ENCODE measurements around the gene NEXMIF.
A peak's percentile ranks its signal among the peaks of the same experiment; 100 is the strongest.
"Not testable (repeated sequence)": the region's sequence is repeated elsewhere in the genome, so short reads cannot be mapped to it uniquely, and the experiment has no call there.

The NEXMIF gene
- total RNA-seq, result 0 to 1.5 (median 0.17) reads per million in 9 experiments

- DNase-seq (no peak), ATAC-seq (replicated peaks) (peak; percentile 44)
- H3K27ac Mint-ChIP-seq, result no peak within 1 kb of the TSS
- peaks cover 4 to 5% of the 10 kb centered on the region in 2 donors for H3K4me1 Mint-ChIP-seq (ENCODE audit: low read depth in 2 of 2)
- H3K9me3 Mint-ChIP-seq, result no peaks in the 10 kb centered on the region
- H3K27me3 Mint-ChIP-seq, result peaks cover 20 to 56% of the 10 kb centered on the region in 2 donors
- H3K36me3 Mint-ChIP-seq (ENCODE audit: insufficient read depth), result no peaks in the 10 kb centered on the region
- H3K4me3 Mint-ChIP-seq, result peak within 1 kb of the TSS; percentile 79 to 87
These were observed at the start of gene NEXMIF for GRCh38 chrX:74925225-74926088. Gene NEXMIF, minus strand, starts transcription at chrX:74925452.

DNA sequence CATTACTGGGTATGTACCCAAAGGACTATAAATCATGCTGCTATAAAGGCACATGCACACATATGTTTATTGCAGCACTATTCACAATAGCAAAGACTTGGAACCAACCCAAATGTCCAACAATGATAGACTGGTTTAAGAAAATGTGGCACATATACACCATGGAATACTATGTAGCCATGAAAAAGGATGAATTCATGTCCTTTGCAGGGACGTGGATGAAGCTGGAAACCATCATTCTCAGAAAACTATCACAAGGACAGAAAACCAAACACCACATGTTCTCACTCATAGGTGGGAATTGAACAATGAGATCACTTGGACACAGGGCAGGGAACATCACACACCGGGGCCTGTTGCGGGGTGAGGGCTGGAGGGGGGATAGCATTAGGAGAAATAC is 36.7 kb upstream of the NEXMIF start:
- not testable (repeated sequence) for DNase-seq; H3K36me3 Mint-ChIP-seq (ENCODE audit: insufficient read depth)

GRCh38 chrX:74949717-74950116 is 24.5 kb upstream of the NEXMIF start:
- Mint-ChIP-seq H3K27ac (no peak overlapping the region), H3K4me1 (ENCODE audit: low read depth in 2 of 2) (no peaks in the 10 kb centered on the region), H3K4me3 (no peak overlapping the region), H3K9me3 (peaks cover 0 to 2% of the 10 kb centered on the region in 2 donors), H3K27me3 (no peaks in the 10 kb centered on the region), H3K36me3 (ENCODE audit: insufficient read depth) (no peaks in the 10 kb centered on the region)
- no peak for ATAC-seq (replicated peaks)
- no peak for DNase-seq

More for the DNA sequence above, 36.7 kb upstream of the NEXMIF start:
- not testable (repeated sequence) for H3K27ac Mint-ChIP-seq; ATAC-seq (replicated peaks); H3K9me3 Mint-ChIP-seq; H3K4me3 Mint-ChIP-seq; H3K27me3 Mint-ChIP-seq; H3K4me1 Mint-ChIP-seq (ENCODE audit: low read depth in 2 of 2)

GRCh38 chrX:74940414-74940813 is 15.2 kb upstream of the NEXMIF start:
- Mint-ChIP-seq H3K27me3 (peaks cover 2 to 16% of the 10 kb centered on the region in 2 donors), H3K9me3 (no peaks in the 10 kb centered on the region), H3K36me3 (ENCODE audit: insufficient read depth) (no peaks in the 10 kb centered on the region), H3K4me3 (no peak overlapping the region), H3K4me1 (ENCODE audit: low read depth in 2 of 2) (no peaks in the 10 kb centered on the region), H3K27ac (no peak overlapping the region)
- no peak for ATAC-seq (replicated peaks)
- DNase-seq, result no peak

DNA sequence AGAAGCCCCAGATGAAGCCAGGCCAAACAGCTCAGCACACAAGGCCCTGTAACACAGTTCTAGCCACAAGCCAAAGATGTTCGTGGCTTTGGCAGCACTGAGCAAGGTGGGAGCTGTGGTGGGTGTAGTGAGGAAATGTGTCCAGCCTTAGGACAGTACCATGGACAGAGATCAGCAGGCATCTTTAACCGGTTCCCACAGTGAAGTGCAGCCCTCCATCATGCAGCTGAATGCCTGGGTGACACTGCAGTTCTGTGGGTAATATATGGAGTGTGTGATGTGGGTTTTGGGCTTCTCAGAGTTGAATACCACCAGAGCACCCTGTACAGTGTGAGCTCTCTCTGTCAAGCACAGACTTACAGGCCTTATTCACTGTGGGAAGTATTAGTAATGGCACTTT is 6.0 kb upstream of the NEXMIF start:
- Mint-ChIP-seq H3K9me3 (no peaks in the 10 kb centered on the region), H3K27me3 (peaks cover 28 to 30% of the 10 kb centered on the region in 2 donors), H3K4me1 (ENCODE audit: low read depth in 2 of 2) (no peaks in the 10 kb centered on the region), H3K36me3 (ENCODE audit: insufficient read depth) (no peaks in the 10 kb centered on the region), H3K27ac (no peak overlapping the region), H3K4me3 (no peak overlapping the region)
- DNase-seq, result no peak
- ATAC-seq (replicated peaks), result no peak

- no peak overlapping the region for H3K27ac Mint-ChIP-seq
- DNase-seq, result peak in 1 of 3 experiments; percentile 0
These were observed 615 bp downstream of the NEXMIF start for GRCh38 chrX:74924449-74925224.

DNA sequence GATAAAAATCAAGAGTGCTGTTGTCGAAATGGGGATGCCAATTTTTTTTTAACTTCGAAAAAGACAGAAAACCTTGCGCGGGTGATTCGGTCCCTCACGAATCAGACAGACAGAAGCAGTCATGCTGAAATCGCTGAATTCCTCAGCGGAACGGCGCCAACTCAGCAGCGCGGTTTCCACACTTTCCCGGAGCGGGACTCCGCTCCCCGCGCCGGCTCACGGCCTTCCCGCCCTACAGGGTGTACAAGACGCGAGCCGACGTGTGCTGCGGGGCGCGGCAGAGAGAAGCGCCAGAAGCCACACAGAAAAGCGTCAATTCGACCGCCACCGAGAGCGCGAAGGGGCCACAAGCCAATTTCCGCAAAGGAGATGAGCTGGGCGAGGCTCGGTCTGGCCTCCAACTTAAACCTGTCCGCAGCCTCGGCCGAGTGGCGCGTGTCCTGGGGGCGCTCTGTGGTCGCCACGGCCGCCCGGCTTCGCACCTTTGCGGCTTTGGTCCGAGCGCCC is 1.3 kb downstream of the NEXMIF start:
- peaks cover 19 to 56% of the 10 kb centered on the region in 2 donors for H3K27me3 Mint-ChIP-seq
- peak overlapping the region; percentile 79 to 87 for H3K4me3 Mint-ChIP-seq
- no peaks in the 10 kb centered on the region for H3K9me3 Mint-ChIP-seq
- no peak overlapping the region for H3K27ac Mint-ChIP-seq
- no peaks in the 10 kb centered on the region for H3K36me3 Mint-ChIP-seq (ENCODE audit: insufficient read depth)
- peaks cover 4 to 5% of the 10 kb centered on the region in 2 donors for H3K4me1 Mint-ChIP-seq (ENCODE audit: low read depth in 2 of 2)
- ATAC-seq (replicated peaks) (no peak), DNase-seq (no peak)

More at GRCh38 chrX:74924449-74925224, 615 bp downstream of the NEXMIF start:
- peaks cover 20 to 56% of the 10 kb centered on the region in 2 donors for H3K27me3 Mint-ChIP-seq
- H3K4me3 Mint-ChIP-seq, result peak overlapping the region; percentile 79 to 87
- no peaks in the 10 kb centered on the region for H3K9me3 Mint-ChIP-seq
- ATAC-seq (replicated peaks), result peak; percentile 44
- H3K36me3 Mint-ChIP-seq (ENCODE audit: insufficient read depth), result no peaks in the 10 kb centered on the region
- H3K4me1 Mint-ChIP-seq (ENCODE audit: low read depth in 2 of 2), result peaks cover 4 to 5% of the 10 kb centered on the region in 2 donors

- ATAC-seq (replicated peaks) (no peak), DNase-seq (no peak)
- H3K27me3 Mint-ChIP-seq, result peaks cover 16 to 56% of the 10 kb centered on the region in 2 donors
- no peaks in the 10 kb centered on the region for H3K36me3 Mint-ChIP-seq (ENCODE audit: insufficient read depth)
- H3K4me1 Mint-ChIP-seq (ENCODE audit: low read depth in 2 of 2), result peaks cover 4 to 5% of the 10 kb centered on the region in 2 donors
- H3K27ac Mint-ChIP-seq, result no peak overlapping the region
- peak overlapping the region in 1 of 2 donors; percentile 65 for H3K4me3 Mint-ChIP-seq
- H3K9me3 Mint-ChIP-seq, result no peaks in the 10 kb centered on the region
These were observed 2.2 kb downstream of the NEXMIF start for GRCh38 chrX:74922922-74923543.

DNA sequence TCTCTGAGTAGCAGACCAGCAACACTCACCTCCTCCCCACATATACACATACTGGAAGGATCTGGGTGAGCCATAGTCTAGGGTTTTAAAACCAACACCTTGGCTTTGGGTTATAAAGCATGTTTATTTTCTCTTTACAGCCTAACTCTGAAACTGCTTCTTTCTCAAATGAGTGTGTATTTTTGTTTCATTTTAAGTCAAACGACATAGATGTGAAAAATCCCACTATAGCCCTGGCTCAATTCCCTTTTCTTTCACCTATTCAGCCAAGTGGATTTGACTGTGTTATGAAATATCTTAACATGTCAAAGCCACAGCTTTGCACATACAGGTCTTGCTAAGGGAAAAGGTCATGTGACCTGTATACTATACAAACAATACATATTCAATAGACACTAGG is 13.8 kb downstream of the NEXMIF start:
- Mint-ChIP-seq H3K4me3 (no peak overlapping the region), H3K9me3 (peaks cover 0 to 2% of the 10 kb centered on the region in 2 donors), H3K36me3 (ENCODE audit: insufficient read depth) (peaks cover 4% of the 10 kb centered on the region), H3K4me1 (ENCODE audit: low read depth in 2 of 2) (no peaks in the 10 kb centered on the region), H3K27me3 (peaks cover 0 to 8% of the 10 kb centered on the region in 2 donors), H3K27ac (no peak overlapping the region)
- DNase-seq, result no peak
- ATAC-seq (replicated peaks), result no peak

- Mint-ChIP-seq H3K27ac (no peak overlapping the region), H3K4me1 (ENCODE audit: low read depth in 2 of 2) (no peaks in the 10 kb centered on the region), H3K27me3 (no peaks in the 10 kb centered on the region), H3K36me3 (ENCODE audit: insufficient read depth) (no peaks in the 10 kb centered on the region), H3K9me3 (peaks cover 0 to 2% of the 10 kb centered on the region in 2 donors), H3K4me3 (no peak overlapping the region)
- DNase-seq, result no peak
- ATAC-seq (replicated peaks), result no peak
These were observed 18.8 kb downstream of the NEXMIF start for GRCh38 chrX:74906417-74906816.

DNA sequence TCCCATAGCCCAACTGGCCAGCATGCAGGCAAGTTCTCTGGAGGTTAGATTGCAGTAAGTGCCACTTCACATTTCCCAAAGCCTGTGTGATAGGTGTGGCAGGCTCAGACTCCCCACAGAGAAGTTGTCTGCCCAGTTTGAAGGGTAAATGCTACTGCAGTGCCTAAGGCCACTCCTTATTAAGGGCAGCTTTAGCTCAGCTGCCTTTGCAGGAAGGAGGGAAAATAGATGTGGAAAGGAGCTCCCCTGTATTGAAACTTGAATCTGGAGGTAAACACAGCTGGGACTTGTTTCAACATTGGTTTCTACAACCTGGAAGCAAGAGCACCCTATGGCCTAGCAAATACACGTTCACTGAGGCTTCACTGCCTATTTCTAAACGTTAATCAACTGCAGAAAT is 22.4 kb downstream of the NEXMIF start:
- no peaks in the 10 kb centered on the region for H3K27me3 Mint-ChIP-seq
- ATAC-seq (replicated peaks), result no peak
- H3K4me1 Mint-ChIP-seq (ENCODE audit: low read depth in 2 of 2), result no peaks in the 10 kb centered on the region
- H3K4me3 Mint-ChIP-seq, result no peak overlapping the region
- H3K9me3 Mint-ChIP-seq, result peaks cover 0 to 2% of the 10 kb centered on the region in 2 donors
- no peak for DNase-seq
- no peak overlapping the region for H3K27ac Mint-ChIP-seq
- no peaks in the 10 kb centered on the region for H3K36me3 Mint-ChIP-seq (ENCODE audit: insufficient read depth)

DNA sequence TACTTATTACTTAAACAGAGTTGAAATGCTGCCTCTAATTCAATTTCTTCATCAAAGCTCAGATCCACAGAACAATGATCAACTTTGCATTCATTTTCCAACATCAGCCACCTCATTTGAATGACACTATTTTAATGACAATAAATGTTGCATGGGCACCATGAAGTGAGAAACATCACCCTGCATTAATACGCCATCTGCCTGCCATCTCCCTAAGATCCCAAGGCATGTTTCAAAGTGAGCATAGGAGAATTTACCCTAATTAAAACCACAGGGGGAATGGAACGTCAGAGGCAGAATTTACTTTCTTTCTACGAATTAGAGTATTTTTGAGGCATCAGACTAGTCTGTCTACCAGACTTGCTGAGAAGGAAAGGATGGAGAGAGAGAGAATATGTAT is 32.7 kb downstream of the NEXMIF start:
- Mint-ChIP-seq H3K36me3 (ENCODE audit: insufficient read depth) (peaks cover 3% of the 10 kb centered on the region), H3K4me3 (no peak overlapping the region), H3K4me1 (ENCODE audit: low read depth in 2 of 2) (no peaks in the 10 kb centered on the region), H3K27ac (no peak overlapping the region), H3K9me3 (no peaks in the 10 kb centered on the region), H3K27me3 (peaks cover 0 to 13% of the 10 kb centered on the region in 2 donors)
- ATAC-seq (replicated peaks), result no peak
- no peak for DNase-seq

Measured in effector memory CD8-positive, alpha-beta T cell (primary cell).